H9 (cell line): Measurements from ENCODE around the gene LMTK2. TPM values are rescaled to one million over a fixed set of nuclear protein-coding genes. Genes with fewer than 3 reads are reported as not detected.

Experiments used
- DNase-seq: peaks from one replicate; pipeline ENCODE4 v3.0.0-alpha.2; 2017
- H2AFZ ChIP-seq: one replicate; pipeline ENCODE4 v1.6.1; 2013; ENCODE audit warnings: mild to moderate bottlenecking, low read length, control low read depth, moderate library complexity
- H2AK5ac ChIP-seq: 2 replicates; pipeline ENCODE4 v1.6.1; 2013; ENCODE audit warnings: low read length, control low read depth, mixed read lengths; ENCODE audit not compliant: insufficient read length
- H2BK120ac ChIP-seq: one replicate; pipeline ENCODE4 v1.6.1; 2013; ENCODE audit warnings: low read depth, mild to moderate bottlenecking, low read length, control low read depth, inconsistent platforms; ENCODE audit not compliant: poor library complexity, severe bottlenecking
- H2BK12ac ChIP-seq: 2 replicates; pipeline ENCODE4 v1.6.1; 2013; ENCODE audit warnings: low read length, control low read depth, mixed read lengths, low read depth; ENCODE audit not compliant: insufficient read length
- H2BK15ac ChIP-seq: 2 replicates; pipeline ENCODE4 v1.6.1; 2013; ENCODE audit warnings: low read depth, low read length, control low read depth
- H2BK20ac ChIP-seq: one replicate; pipeline ENCODE4 v1.6.1; 2013; ENCODE audit warnings: low read depth, mild to moderate bottlenecking, low read length, control low read depth, inconsistent platforms; ENCODE audit not compliant: poor library complexity, severe bottlenecking
- H2BK5ac ChIP-seq: 2 replicates; pipeline ENCODE4 v1.6.1; 2013; ENCODE audit warnings: low read length, control low read depth, mixed read lengths; ENCODE audit not compliant: insufficient read length
- H3K14ac ChIP-seq: 2 replicates; pipeline ENCODE4 v1.6.1; 2013; ENCODE audit warnings: low read length, control low read depth; ENCODE audit not compliant: insufficient read depth
- H3K18ac ChIP-seq: 2 replicates; pipeline ENCODE4 v1.6.1; 2013; ENCODE audit warnings: low read depth, mild to moderate bottlenecking, mixed read lengths, low read length, control low read depth; ENCODE audit not compliant: insufficient read length
- H3K23ac ChIP-seq: 2 replicates; pipeline ENCODE4 v1.6.1; 2013; ENCODE audit warnings: low read length, control low read depth, mixed read lengths, low read depth; ENCODE audit not compliant: insufficient read length
- H3K23me2 ChIP-seq: 2 replicates; pipeline ENCODE4 v1.6.1; 2013; ENCODE audit warnings: low read depth, mild to moderate bottlenecking, mixed read lengths, low read length, control low read depth; ENCODE audit not compliant: insufficient read length, poor library complexity, severe bottlenecking
- H3K27ac ChIP-seq: 2 replicates; pipeline ENCODE4 v1.5.1; 2013; ENCODE audit warnings: low read length, control low read depth, mixed read lengths, low read depth; ENCODE audit not compliant: insufficient read length
- H3K27me3 ChIP-seq: 2 replicates; pipeline ENCODE4 v1.6.1; 2013; ENCODE audit warnings: low read length, control low read depth, inconsistent platforms; ENCODE audit not compliant: insufficient read depth
- H3K4ac ChIP-seq: 2 replicates; pipeline ENCODE4 v1.6.1; 2013; ENCODE audit warnings: low read depth, mild to moderate bottlenecking, control low read depth, inconsistent platforms, low read length, moderate library complexity
- H3K4me1 ChIP-seq: 2 replicates; pipeline ENCODE4 v1.6.1; 2013; ENCODE audit warnings: low read length, control low read depth, inconsistent platforms; ENCODE audit not compliant: insufficient read depth
- H3K4me2 ChIP-seq: 2 replicates; pipeline ENCODE4 v1.6.1; 2013; ENCODE audit warnings: low read length, control low read depth, mixed read lengths; ENCODE audit not compliant: insufficient read length, insufficient read depth
- H3K56ac ChIP-seq: 2 replicates; pipeline ENCODE4 v1.6.1; 2013; ENCODE audit warnings: low read depth, mild to moderate bottlenecking, mixed read lengths, low read length, control low read depth; ENCODE audit not compliant: insufficient read length
- H3K79me1 ChIP-seq: 2 replicates; pipeline ENCODE4 v1.6.1; 2013; ENCODE audit warnings: low read depth, mild to moderate bottlenecking, moderate library complexity, low read length, control low read depth, inconsistent platforms; ENCODE audit not compliant: insufficient read depth, poor library complexity, severe bottlenecking
- H3K79me2 ChIP-seq: 2 replicates; pipeline ENCODE4 v1.6.1; 2013; ENCODE audit warnings: low read length, control low read depth, inconsistent platforms; ENCODE audit not compliant: insufficient read depth
- H3K9ac ChIP-seq: 2 replicates; pipeline ENCODE4 v1.6.1; 2013; ENCODE audit warnings: low read length, control low read depth, mixed read lengths; ENCODE audit not compliant: insufficient read length; ENCODE audit errors: extremely low read depth
- H3K9me3 ChIP-seq: one replicate; pipeline ENCODE4 v1.6.1; 2013; ENCODE audit warnings: low read depth, low read length, inconsistent platforms; ENCODE audit not compliant: control insufficient read depth
- H3T11ph ChIP-seq: one replicate; pipeline ENCODE4 v1.6.1; 2013; ENCODE audit warnings: mild to moderate bottlenecking, low read length, control low read depth, inconsistent platforms
- H4K20me1 ChIP-seq: one replicate; pipeline ENCODE4 v1.6.1; 2013; ENCODE audit not compliant: control insufficient read depth, insufficient read length, insufficient read depth
- H4K5ac ChIP-seq: 2 replicates; pipeline ENCODE4 v1.6.1; 2013; ENCODE audit warnings: low read depth, mild to moderate bottlenecking, mixed read lengths, low read length, control low read depth; ENCODE audit not compliant: insufficient read length
- H4K8ac ChIP-seq: replicated peaks from 2 replicates; pipeline ENCODE4 v1.6.1; 2013; ENCODE audit warnings: low read length, control low read depth, mixed read lengths, low read depth; ENCODE audit not compliant: insufficient read length
- H4K91ac ChIP-seq: 2 replicates; pipeline ENCODE4 v1.6.1; 2013; ENCODE audit warnings: low read depth, mild to moderate bottlenecking, moderate library complexity, mixed read lengths, low read length, control low read depth; ENCODE audit not compliant: insufficient read length
- H3K27ac Mint-ChIP-seq, 3 experiments: 2 replicates in 2 of 3; 3 replicates in 1 of 3; pipeline ENCODE4 v1.8.0; 2020 to 2021; ENCODE audit warnings: mixed read lengths in 3 of 3, mild to moderate bottlenecking in 1 of 3, moderate library complexity in 1 of 3
- H3K27me3 Mint-ChIP-seq: 2 replicates; pipeline ENCODE4 v1.8.0; 2021; ENCODE audit warnings: low read depth, mild to moderate bottlenecking, moderate library complexity, mixed read lengths
- H3K36me3 Mint-ChIP-seq, 3 experiments: 2 replicates in 2 of 3; 3 replicates in 1 of 3; pipeline ENCODE4 v1.8.0; 2020 to 2021; ENCODE audit warnings: low read depth in 3 of 3, mixed read lengths in 3 of 3; ENCODE audit not compliant: insufficient read depth in 1 of 3
- H3K4me1 Mint-ChIP-seq, 2 experiments: 2 replicates each; pipeline ENCODE4 v1.8.0; 2020; ENCODE audit warnings: mixed read lengths in 2 of 2
- H3K4me3 Mint-ChIP-seq, 2 experiments: 2 replicates in 1 of 2; 3 replicates in 1 of 2; pipeline ENCODE4 v1.8.0; 2020 to 2021; ENCODE audit warnings: mild to moderate bottlenecking in 2 of 2, mixed read lengths in 2 of 2, moderate library complexity in 1 of 2
- H3K9me3 Mint-ChIP-seq, 2 experiments: 2 replicates in 1 of 2; 3 replicates in 1 of 2; pipeline ENCODE4 v1.8.0; 2020; ENCODE audit warnings: mild to moderate bottlenecking in 2 of 2, mixed read lengths in 2 of 2, moderate library complexity in 1 of 2
- WGBS: extraction: QIAGEN DNeasy Blood & Tissue Kit; methylation state at CpG from one replicate; pipeline ENCODE4 v1.1.7; 2013; ENCODE audit warnings: missing lambda C conversion rate, low lambda C conversion rate, mixed read lengths; ENCODE audit not compliant: insufficient read length; ENCODE audit errors: extremely low coverage; 5-methylcytosine and 5-hydroxymethylcytosine counted together
- total RNA-seq: library from RNA; stranded (reverse); gene quantifications from 2 replicates; pipeline ENCODE4 v1.2.1, GENCODE V29; 2021
- TF ChIP-seq, protein P1 (sequence below): fragments of 200-600 bp; sonication (generic); conservative IDR thresholded peaks from 3 replicates; pipeline ENCODE4 v1.8.0; 2021; ENCODE audit warnings: antibody characterized with exemption, mild to moderate bottlenecking

The LMTK2 gene
- total RNA-seq, 1 experiment from 2014 or later: 24.9 TPM

DNA sequence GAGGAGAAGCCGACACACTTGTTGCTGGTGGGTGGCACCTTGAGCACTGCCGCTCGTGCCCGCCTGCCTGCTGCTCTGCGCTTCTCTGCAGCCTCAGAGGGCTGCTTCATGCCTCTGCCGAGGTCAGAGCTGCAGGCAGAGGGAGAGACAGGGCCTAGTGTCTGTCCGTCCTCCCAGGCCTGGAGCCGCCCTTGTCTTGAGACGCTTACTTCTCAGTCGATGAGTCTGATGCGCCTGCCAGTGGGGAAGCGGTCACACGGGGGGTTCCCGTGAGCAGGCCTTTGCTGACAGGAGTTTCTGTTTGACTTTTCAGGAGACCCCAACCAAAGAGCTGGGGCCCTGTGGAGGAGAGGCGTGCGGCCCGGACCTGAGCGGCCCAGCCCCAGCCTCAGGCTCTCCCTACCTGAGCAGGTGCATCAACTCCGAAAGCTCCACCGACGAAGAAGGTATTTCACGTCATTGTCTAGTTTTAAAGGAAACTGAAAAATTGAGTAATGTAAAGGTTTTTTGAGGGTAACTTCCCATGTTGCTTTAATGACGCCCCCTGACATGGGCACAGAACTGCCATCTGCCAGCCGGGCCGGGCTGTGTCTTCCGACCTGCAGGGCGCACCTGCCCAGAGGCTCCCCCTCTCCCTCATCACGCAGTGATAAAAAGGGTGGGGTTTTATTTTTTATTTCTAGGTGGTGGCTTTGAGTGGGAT lies 96.8 kb downstream of the LMTK2 start:
- Histone ChIP-seq H3K9ac (no peak overlapping the region), H2AK5ac (no peak overlapping the region), H3K9me3 (no peaks in the 10 kb centered on the region), H2BK20ac (no peak overlapping the region), H2BK120ac (no peak overlapping the region), H3K79me1 (no peaks in the 10 kb centered on the region), H3K23me2 (no peaks in the 10 kb centered on the region), H2BK12ac (no peak overlapping the region), H2BK15ac (no peak overlapping the region), H3K23ac (no peak overlapping the region), H3K4me1 (no peaks in the 10 kb centered on the region), H3T11ph (no peak overlapping the region), H3K56ac (no peak overlapping the region), H3K4me2 (no peak overlapping the region), H4K20me1 (no peaks in the 10 kb centered on the region), H3K27me3 (no peaks in the 10 kb centered on the region), H3K27ac (no peak overlapping the region), H4K5ac (no peak overlapping the region), H2AFZ (no peak overlapping the region), H3K14ac (no peak overlapping the region; the same call in 1 of the 2 replicates), H3K4ac (no peak overlapping the region), H4K91ac (no peak overlapping the region), H2BK5ac (no peak overlapping the region), H3K18ac (no peak overlapping the region), H3K79me2 (0 out of 2 replicates have a peak, but pooled peaks cover 3% of the 10 kb centered on the region), H4K8ac (no peak overlapping the region)
- TF ChIP-seq, protein P1, sequence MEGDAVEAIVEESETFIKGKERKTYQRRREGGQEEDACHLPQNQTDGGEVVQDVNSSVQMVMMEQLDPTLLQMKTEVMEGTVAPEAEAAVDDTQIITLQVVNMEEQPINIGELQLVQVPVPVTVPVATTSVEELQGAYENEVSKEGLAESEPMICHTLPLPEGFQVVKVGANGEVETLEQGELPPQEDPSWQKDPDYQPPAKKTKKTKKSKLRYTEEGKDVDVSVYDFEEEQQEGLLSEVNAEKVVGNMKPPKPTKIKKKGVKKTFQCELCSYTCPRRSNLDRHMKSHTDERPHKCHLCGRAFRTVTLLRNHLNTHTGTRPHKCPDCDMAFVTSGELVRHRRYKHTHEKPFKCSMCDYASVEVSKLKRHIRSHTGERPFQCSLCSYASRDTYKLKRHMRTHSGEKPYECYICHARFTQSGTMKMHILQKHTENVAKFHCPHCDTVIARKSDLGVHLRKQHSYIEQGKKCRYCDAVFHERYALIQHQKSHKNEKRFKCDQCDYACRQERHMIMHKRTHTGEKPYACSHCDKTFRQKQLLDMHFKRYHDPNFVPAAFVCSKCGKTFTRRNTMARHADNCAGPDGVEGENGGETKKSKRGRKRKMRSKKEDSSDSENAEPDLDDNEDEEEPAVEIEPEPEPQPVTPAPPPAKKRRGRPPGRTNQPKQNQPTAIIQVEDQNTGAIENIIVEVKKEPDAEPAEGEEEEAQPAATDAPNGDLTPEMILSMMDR: no peak
- H3K9me3 Mint-ChIP-seq: no peaks in the 10 kb centered on the region
- no peak overlapping the region for H3K27ac Mint-ChIP-seq
- DNase-seq: no peak
- no peaks in the 10 kb centered on the region for H3K4me1 Mint-ChIP-seq
- no peaks in the 10 kb centered on the region for H3K27me3 Mint-ChIP-seq
- no peak overlapping the region for H3K4me3 Mint-ChIP-seq
- peaks cover 13 to 30% (median 30%) of the 10 kb centered on the region in 3 experiments; a peak in 6 of 7 replicates for H3K36me3 Mint-ChIP-seq
- no CpG with 5 or more reads among the region's 28 CpGs for WGBS
